ENCODE measurements around the gene PPID.

- no peak for TF ChIP-seq CTCF (conservative IDR thresholded peaks at IDR 0.05)
- TF ChIP-seq EZH2 (IDR thresholded peaks at IDR 0.05; ENCODE audit: low read depth), result no peak
Observed at GRCh38 chr4:158721680-158722079, 1.5 kb downstream of the PPID start.
